Fibroblast of villous mesenchyme (primary cell): Measurements from ENCODE around the gene ITGAV. TPM values are rescaled to one million over a fixed set of nuclear protein-coding genes. Genes with fewer than 3 reads are reported as not detected.

Experiments
- DNase-seq: peaks from one replicate; pipeline ENCODE4 v3.0.0-alpha.2; 2010; ENCODE audit warnings: low read depth
- H3K4me3 ChIP-seq: 2 replicates; pipeline ENCODE4 v1.5.1; 2011; ENCODE audit warnings: low read depth, mild to moderate bottlenecking, low read length
- total RNA-seq: library from RNA; depleted of rRNA; stranded (reverse); fragments of >200 nt; gene quantifications from 2 replicates; pipeline ENCODE4 v1.2.3, GENCODE V29; 2012
- TF ChIP-seq, protein P1 (sequence below): IDR thresholded peaks from 2 replicates; pipeline ENCODE4 v1.5.1; 2012; ENCODE audit warnings: low read depth, mild to moderate bottlenecking, low read length; ENCODE audit not compliant: insufficient read depth

The ITGAV gene
- total RNA-seq, 1 donor, result 417 TPM

DNA sequence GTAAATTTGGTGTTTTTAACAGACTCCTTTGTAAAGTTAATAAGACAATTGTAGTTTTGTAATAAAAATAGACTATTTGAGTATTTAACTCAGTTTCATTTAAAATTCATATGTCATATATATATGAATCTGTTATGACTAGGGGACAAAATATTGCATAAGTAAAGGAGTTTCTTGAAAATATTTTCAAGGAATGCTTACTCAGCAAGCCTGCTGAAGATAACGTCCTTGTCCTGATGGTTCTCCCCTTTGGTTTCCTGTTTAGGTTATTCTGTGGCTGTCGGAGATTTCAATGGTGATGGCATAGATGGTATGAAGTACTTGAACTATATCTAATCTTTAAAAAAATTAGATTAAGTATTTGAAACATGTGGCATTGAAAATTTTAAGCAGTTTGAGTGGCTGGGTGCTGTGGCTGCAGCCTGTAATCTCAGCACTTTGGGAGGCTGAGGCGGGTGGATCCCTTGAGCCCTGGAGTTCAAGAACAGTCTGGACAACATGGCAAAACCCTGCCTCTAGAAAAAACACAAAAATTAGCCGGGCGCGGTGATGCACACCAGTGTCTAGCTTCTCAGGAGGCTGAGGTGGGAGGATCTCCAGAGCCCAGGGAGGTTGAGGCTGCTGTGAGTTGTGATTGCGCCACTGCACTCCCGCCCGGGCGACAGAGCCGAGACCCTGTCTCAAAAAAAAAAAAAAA is 47.1 kb downstream of the ITGAV start:
- H3K4me3 ChIP-seq, result no peak overlapping the region
- peak; percentile 30 for DNase-seq
- TF ChIP-seq, protein P1, sequence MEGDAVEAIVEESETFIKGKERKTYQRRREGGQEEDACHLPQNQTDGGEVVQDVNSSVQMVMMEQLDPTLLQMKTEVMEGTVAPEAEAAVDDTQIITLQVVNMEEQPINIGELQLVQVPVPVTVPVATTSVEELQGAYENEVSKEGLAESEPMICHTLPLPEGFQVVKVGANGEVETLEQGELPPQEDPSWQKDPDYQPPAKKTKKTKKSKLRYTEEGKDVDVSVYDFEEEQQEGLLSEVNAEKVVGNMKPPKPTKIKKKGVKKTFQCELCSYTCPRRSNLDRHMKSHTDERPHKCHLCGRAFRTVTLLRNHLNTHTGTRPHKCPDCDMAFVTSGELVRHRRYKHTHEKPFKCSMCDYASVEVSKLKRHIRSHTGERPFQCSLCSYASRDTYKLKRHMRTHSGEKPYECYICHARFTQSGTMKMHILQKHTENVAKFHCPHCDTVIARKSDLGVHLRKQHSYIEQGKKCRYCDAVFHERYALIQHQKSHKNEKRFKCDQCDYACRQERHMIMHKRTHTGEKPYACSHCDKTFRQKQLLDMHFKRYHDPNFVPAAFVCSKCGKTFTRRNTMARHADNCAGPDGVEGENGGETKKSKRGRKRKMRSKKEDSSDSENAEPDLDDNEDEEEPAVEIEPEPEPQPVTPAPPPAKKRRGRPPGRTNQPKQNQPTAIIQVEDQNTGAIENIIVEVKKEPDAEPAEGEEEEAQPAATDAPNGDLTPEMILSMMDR, result no peak

- TF ChIP-seq, protein P1, result no peak
- no peak overlapping the region for H3K4me3 ChIP-seq
- no peak for DNase-seq
These were observed 47.6 kb downstream of the ITGAV start for GRCh38 chr2:186637497-186637800.

DNA sequence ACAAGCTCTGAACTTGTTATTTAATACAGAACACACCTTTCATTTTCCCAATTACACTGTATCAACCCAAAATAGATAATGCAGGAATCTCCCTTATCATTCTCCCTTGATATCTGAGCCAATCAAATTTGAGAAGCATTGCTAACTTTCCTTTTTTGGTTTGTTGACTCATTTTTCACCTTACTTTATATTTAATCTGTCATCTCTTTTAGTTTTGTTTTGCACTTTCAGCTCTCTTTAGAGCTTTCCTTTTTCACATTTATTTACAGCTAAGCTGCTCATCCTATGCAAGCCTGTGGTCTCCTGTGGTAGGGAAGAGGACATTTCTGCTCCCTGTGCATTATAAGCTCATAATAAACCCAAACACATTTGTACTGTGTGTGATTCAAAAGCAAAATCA is 50.1 kb downstream of the ITGAV start:
- TF ChIP-seq, protein P1, result no peak
- no peak for DNase-seq
- no peak overlapping the region for H3K4me3 ChIP-seq

GRCh38 chr2:186641132-186641806 is 51.4 kb downstream of the ITGAV start:
- peak; percentile 4 for DNase-seq
- TF ChIP-seq, protein P1, result no peak
- no peak overlapping the region for H3K4me3 ChIP-seq

DNA sequence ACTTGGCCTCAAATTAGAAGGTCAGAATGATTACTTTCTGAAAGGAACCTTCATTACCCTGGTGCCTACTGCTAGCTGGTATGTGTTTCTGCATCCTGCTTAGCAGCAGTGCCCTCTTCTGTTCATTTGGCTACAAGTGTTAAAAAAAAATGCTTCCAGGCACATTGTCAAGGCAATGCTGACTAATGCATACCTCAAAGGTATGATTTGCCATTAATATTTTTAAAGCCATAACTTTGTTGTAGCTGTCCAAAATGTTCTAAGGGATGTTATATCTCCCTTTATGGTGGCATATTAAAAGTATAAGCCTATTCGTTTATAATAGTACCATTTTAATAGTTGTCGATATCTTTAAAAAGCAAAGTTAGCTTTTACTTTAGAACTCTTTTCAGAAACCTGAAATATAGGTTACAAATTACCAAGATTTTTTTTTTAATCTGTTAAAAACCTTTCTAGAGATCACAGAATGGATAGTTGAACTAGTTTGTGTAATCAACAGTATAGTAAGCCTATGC is 52.0 kb downstream of the ITGAV start:
- H3K4me3 ChIP-seq, result no peak overlapping the region
- peak; percentile 74 for DNase-seq
- TF ChIP-seq, protein P1, result peak; percentile 69

- no peak overlapping the region for H3K4me3 ChIP-seq
- TF ChIP-seq, protein P1, result no peak
- no peak for DNase-seq
These were observed 54.9 kb downstream of the ITGAV start for GRCh38 chr2:186644791-186645190.
